ENCODE results near the gene PIH1D1. TPM values are rescaled to one million over a fixed set of nuclear protein-coding genes. Genes with fewer than 3 reads are reported as not detected.

PIH1D1 gene
- polyA plus RNA-seq, 1 donor from 2014 or later, result 145 TPM

DNA sequence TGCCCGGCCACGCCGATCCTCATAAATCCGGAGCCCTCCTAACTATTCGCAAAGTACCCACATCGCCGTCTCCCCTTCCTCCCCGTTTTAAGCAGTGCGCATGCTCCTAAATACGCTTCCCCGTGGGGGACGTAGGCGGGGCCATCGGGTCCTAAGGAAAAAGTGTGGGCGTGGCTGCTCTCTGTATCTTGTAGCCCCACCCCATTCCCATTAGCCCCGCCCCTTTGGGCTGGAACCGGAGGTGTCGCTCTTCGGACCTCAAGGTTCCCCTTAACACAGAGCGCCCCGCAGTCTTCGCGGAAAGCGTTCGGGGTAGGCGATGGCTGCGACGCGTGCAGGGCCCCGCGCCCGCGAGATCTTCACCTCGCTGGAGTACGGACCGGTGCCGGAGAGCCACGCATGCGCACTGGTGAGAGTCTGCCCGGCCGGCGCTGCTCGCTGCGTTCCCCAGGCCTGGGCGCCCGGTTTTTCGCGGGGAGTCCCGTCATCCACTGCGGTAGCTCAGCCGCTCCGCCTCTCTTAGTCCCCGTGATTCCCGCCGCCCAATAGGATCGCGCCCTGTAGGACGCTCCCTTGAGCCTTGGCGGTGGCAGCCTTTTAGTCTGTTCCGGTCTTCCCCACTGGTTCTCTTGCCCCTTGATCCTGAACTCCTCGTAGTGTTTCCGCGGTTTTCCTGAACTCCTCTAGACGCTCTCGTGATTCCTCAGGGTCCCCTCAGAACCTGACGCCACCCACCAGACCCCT lies 1.6 kb upstream of the PIH1D1 start, which contains the start of gene ALDH16A1:
TSS of gene ALDH16A1 (plus strand) at position 213 of the 744 bp plus-strand sequence. CDS start at position 320, 107 bp downstream.
- peak within 1 kb of the TSS; percentile 93 for H3K4me2 ChIP-seq (ENCODE audit: low read length)
- H3K79me2 ChIP-seq (replicated peaks; ENCODE audit: insufficient read depth, low read length), result peaks cover 6% of the 10 kb centered on the region
- H3K9ac ChIP-seq (ENCODE audit: low read length), result peak within 1 kb of the TSS; percentile 91
- H3K36me3 ChIP-seq (ENCODE audit: insufficient read depth, low read length), result no peaks in the 10 kb centered on the region
- no peaks in the 10 kb centered on the region for H3K27me3 ChIP-seq (ENCODE audit: insufficient read depth, low read depth, low read length)
- no peaks in the 10 kb centered on the region for H3K9me2 ChIP-seq (ENCODE audit: insufficient read depth, low read length)
- H3K9me3 ChIP-seq (ENCODE audit: low read length), result no peaks in the 10 kb centered on the region
- peak within 1 kb of the TSS; percentile 99 for H3K27ac ChIP-seq (ENCODE audit: low read length)
- H2AFZ ChIP-seq (ENCODE audit: low read depth, low read length), result peak within 1 kb of the TSS; percentile 92
- H3F3A ChIP-seq (ENCODE audit: insufficient read depth, low read length, poor library complexity, severe bottlenecking), result peaks cover 5% of the 10 kb centered on the region
- peak within 1 kb of the TSS; percentile 85 for H3K4me3 ChIP-seq (ENCODE audit: low read length)
- H4K20me1 ChIP-seq (ENCODE audit: insufficient read depth), result no peaks in the 10 kb centered on the region
- TF ChIP-seq RAD21 (conservative IDR thresholded peaks at IDR 0.05) (no peak), EP300 (conservative IDR thresholded peaks at IDR 0.05; ENCODE audit: poor library complexity, severe bottlenecking) (peak; percentile 28), TAF1 (IDR thresholded peaks at IDR 0.05; ENCODE audit: low read depth) (peak; percentile 80), SMC3 (conservative IDR thresholded peaks at IDR 0.05; ENCODE audit: poor library complexity) (peak; percentile 37), POLR2AphosphoS5 (IDR thresholded peaks at IDR 0.05) (peak; percentile 99), MXI1 (conservative IDR thresholded peaks at IDR 0.05; ENCODE audit: poor library complexity, severe bottlenecking) (peak; percentile 87), EZH2 (IDR thresholded peaks at IDR 0.05; ENCODE audit: borderline replicate concordance, insufficient read depth, low read length, poor library complexity, severe bottlenecking) (no peak)
- TF ChIP-seq, protein P1, sequence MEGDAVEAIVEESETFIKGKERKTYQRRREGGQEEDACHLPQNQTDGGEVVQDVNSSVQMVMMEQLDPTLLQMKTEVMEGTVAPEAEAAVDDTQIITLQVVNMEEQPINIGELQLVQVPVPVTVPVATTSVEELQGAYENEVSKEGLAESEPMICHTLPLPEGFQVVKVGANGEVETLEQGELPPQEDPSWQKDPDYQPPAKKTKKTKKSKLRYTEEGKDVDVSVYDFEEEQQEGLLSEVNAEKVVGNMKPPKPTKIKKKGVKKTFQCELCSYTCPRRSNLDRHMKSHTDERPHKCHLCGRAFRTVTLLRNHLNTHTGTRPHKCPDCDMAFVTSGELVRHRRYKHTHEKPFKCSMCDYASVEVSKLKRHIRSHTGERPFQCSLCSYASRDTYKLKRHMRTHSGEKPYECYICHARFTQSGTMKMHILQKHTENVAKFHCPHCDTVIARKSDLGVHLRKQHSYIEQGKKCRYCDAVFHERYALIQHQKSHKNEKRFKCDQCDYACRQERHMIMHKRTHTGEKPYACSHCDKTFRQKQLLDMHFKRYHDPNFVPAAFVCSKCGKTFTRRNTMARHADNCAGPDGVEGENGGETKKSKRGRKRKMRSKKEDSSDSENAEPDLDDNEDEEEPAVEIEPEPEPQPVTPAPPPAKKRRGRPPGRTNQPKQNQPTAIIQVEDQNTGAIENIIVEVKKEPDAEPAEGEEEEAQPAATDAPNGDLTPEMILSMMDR (IDR thresholded peaks at IDR 0.05; ENCODE audit: poor library complexity, severe bottlenecking), result no peak
- TF ChIP-seq, protein P2, sequence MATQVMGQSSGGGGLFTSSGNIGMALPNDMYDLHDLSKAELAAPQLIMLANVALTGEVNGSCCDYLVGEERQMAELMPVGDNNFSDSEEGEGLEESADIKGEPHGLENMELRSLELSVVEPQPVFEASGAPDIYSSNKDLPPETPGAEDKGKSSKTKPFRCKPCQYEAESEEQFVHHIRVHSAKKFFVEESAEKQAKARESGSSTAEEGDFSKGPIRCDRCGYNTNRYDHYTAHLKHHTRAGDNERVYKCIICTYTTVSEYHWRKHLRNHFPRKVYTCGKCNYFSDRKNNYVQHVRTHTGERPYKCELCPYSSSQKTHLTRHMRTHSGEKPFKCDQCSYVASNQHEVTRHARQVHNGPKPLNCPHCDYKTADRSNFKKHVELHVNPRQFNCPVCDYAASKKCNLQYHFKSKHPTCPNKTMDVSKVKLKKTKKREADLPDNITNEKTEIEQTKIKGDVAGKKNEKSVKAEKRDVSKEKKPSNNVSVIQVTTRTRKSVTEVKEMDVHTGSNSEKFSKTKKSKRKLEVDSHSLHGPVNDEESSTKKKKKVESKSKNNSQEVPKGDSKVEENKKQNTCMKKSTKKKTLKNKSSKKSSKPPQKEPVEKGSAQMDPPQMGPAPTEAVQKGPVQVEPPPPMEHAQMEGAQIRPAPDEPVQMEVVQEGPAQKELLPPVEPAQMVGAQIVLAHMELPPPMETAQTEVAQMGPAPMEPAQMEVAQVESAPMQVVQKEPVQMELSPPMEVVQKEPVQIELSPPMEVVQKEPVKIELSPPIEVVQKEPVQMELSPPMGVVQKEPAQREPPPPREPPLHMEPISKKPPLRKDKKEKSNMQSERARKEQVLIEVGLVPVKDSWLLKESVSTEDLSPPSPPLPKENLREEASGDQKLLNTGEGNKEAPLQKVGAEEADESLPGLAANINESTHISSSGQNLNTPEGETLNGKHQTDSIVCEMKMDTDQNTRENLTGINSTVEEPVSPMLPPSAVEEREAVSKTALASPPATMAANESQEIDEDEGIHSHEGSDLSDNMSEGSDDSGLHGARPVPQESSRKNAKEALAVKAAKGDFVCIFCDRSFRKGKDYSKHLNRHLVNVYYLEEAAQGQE (IDR thresholded peaks at IDR 0.05; ENCODE audit: borderline replicate concordance), result peak; percentile 75

DNA sequence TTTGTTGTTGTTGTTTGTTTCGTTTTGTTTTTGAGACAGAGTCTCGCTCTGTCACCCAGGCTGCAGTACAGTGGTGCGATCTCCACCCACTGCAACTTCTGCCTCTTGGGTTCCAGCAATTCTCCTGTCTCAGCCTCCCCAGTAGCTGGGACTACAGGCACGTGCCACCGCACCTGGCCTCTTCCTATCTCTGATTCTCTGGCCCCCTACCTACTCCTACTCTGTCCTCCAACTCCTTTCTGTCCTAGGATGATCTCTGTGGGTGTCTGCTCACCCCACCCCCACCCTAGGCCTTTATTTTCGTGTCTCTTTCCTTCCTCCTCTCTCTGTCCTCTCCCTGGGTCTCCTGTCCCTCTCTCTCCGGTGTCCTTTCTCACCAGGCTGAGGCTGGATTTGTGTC lies 1.2 kb downstream of the PIH1D1 start:
- H4K20me1 ChIP-seq (ENCODE audit: insufficient read depth), result no peaks in the 10 kb centered on the region
- H3F3A ChIP-seq (ENCODE audit: insufficient read depth, low read length, poor library complexity, severe bottlenecking), result peaks cover 5% of the 10 kb centered on the region
- no peak for TF ChIP-seq POLR2AphosphoS5 (IDR thresholded peaks at IDR 0.05)
- no peak for TF ChIP-seq MXI1 (conservative IDR thresholded peaks at IDR 0.05; ENCODE audit: poor library complexity, severe bottlenecking)
- TF ChIP-seq RAD21 (conservative IDR thresholded peaks at IDR 0.05), result no peak
- TF ChIP-seq, protein P2 (IDR thresholded peaks at IDR 0.05; ENCODE audit: borderline replicate concordance), result no peak
- TF ChIP-seq SMC3 (conservative IDR thresholded peaks at IDR 0.05; ENCODE audit: poor library complexity), result no peak
- no peak for TF ChIP-seq TAF1 (IDR thresholded peaks at IDR 0.05; ENCODE audit: low read depth)
- TF ChIP-seq EZH2 (IDR thresholded peaks at IDR 0.05; ENCODE audit: borderline replicate concordance, insufficient read depth, low read length, poor library complexity, severe bottlenecking), result no peak
- TF ChIP-seq, protein P1 (IDR thresholded peaks at IDR 0.05; ENCODE audit: poor library complexity, severe bottlenecking), result no peak
- no peak for TF ChIP-seq EP300 (conservative IDR thresholded peaks at IDR 0.05; ENCODE audit: poor library complexity, severe bottlenecking)
- peak overlapping the region; percentile 45 for H3K4me2 ChIP-seq (ENCODE audit: low read length)
- H3K9me2 ChIP-seq (ENCODE audit: insufficient read depth, low read length), result no peaks in the 10 kb centered on the region
- H3K9me3 ChIP-seq (ENCODE audit: low read length), result no peaks in the 10 kb centered on the region
- peak overlapping the region; percentile 78 for H3K9ac ChIP-seq (ENCODE audit: low read length)
- H3K79me2 ChIP-seq (replicated peaks; ENCODE audit: insufficient read depth, low read length), result peaks cover 6% of the 10 kb centered on the region
- no peak overlapping the region for H2AFZ ChIP-seq (ENCODE audit: low read depth, low read length)
- no peaks in the 10 kb centered on the region for H3K36me3 ChIP-seq (ENCODE audit: insufficient read depth, low read length)
- H3K27me3 ChIP-seq (ENCODE audit: insufficient read depth, low read depth, low read length), result no peaks in the 10 kb centered on the region
- peak overlapping the region; percentile 85 for H3K4me3 ChIP-seq (ENCODE audit: low read length)
- no peak overlapping the region for H3K27ac ChIP-seq (ENCODE audit: low read length)
